Activated CD4-positive, alpha-beta T cell treated with anti-CD3 and anti-CD28 coated beads, Interleukin-2, amount 50 U/mL, for 24 hours (primary cell): ENCODE measurements around the gene NUDT21.

ENCODE experiments used
- DNase-seq, 2 donors: peaks; one replicate each; pipeline ENCODE4 v3.0.0-alpha.2; 2020; ENCODE audit warnings: low read depth in 1 of 2, low spot score in 1 of 2

The NUDT21 gene

GRCh38 chr16:56462064-56462796 lies 11.1 kb upstream of the NUDT21 start:
- no peak for DNase-seq

GRCh38 chr16:56460101-56460500 lies 9.0 kb upstream of the NUDT21 start:
- DNase-seq, result no peak

- DNase-seq, result no peak
Observed at GRCh38 chr16:56457927-56458470, 6.9 kb upstream of the NUDT21 start.

GRCh38 chr16:56451753-56452689 lies 889 bp upstream of the NUDT21 start:
- no peak for DNase-seq

- DNase-seq, result no peak
Observed at GRCh38 chr16:56450275-56450985, 702 bp downstream of the NUDT21 start.

- DNase-seq, result no peak
Observed at GRCh38 chr16:56448005-56448404, 3.1 kb downstream of the NUDT21 start.

GRCh38 chr16:56447286-56447685 lies 3.8 kb downstream of the NUDT21 start:
- no peak for DNase-seq

- DNase-seq, result no peak
Observed at GRCh38 chr16:56438038-56438437, 13.1 kb downstream of the NUDT21 start.

GRCh38 chr16:56436258-56436657 lies 14.9 kb downstream of the NUDT21 start:
- no peak for DNase-seq

- DNase-seq, result no peak
Observed at GRCh38 chr16:56428091-56428490, 23.0 kb downstream of the NUDT21 start.

- no peak for DNase-seq
Observed at GRCh38 chr16:56426585-56426984, 24.5 kb downstream of the NUDT21 start.

- peak; percentile 16 to 28 for DNase-seq
Observed at GRCh38 chr16:56425439-56425832, 25.7 kb downstream of the NUDT21 start, which contains the start of gene AMFR. AMFR (minus strand) TSS chr16:56425545; CDS start chr16:56425327, 218 bp downstream.

GRCh38 chr16:56424791-56425438 lies 26.2 kb downstream of the NUDT21 start:
- peak in 1 of 2 donors; percentile 13 for DNase-seq

- no peak for DNase-seq
Observed at GRCh38 chr16:56424404-56424764, 26.7 kb downstream of the NUDT21 start.

- DNase-seq, result no peak
Observed at GRCh38 chr16:56423584-56424403, 27.3 kb downstream of the NUDT21 start.

GRCh38 chr16:56422896-56423441 lies 28.2 kb downstream of the NUDT21 start:
- no peak for DNase-seq

- DNase-seq, result no peak
Observed at GRCh38 chr16:56421976-56422669, 29.0 kb downstream of the NUDT21 start.

GRCh38 chr16:56421313-56421712 lies 29.8 kb downstream of the NUDT21 start:
- DNase-seq, result no peak

GRCh38 chr16:56420613-56421012 lies 30.5 kb downstream of the NUDT21 start:
- DNase-seq, result no peak
